Measurements from ENCODE around the gene TSEN2.
A peak's percentile ranks its signal among the peaks of the same experiment; 100 is the strongest.
"Not testable (repeated sequence)": the region's sequence is repeated elsewhere in the genome, so short reads cannot be mapped to it uniquely, and the experiment has no call there.

Gene TSEN2

DNA sequence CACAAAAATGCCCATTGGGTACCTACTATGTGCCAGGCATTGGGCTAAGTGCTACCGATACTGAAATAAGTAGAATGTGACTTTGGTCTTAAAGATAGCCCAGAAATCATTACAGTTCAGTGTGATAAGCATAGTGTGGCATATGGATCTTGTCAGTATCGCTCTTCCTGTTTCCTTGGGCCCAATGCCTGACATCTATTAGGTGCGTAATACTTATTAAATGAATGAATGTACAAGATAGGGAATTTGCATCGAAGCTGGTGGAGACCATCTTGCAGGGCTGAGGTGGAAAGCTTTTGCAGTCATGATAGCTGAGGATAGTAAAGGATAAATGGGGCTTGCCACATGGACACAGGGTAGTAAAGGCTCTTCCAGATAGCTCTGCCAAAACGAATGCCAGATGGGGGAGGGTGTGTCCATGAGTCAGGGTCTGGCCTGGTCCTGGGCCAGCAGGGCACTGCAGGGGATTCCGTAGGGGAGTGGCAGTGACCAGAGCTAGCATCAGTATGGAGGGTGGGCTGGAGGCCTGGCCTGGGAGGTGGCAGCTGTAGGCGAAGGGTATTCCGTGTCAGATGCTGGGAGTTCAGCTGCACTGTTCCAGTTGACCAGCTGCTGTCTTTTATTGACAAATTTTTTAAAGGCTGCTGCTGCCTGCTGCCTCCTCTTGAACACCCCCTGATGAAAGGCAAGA lies 23.5 kb downstream of the TSEN2 start:
- DNase-seq = peak; percentile 41

DNA sequence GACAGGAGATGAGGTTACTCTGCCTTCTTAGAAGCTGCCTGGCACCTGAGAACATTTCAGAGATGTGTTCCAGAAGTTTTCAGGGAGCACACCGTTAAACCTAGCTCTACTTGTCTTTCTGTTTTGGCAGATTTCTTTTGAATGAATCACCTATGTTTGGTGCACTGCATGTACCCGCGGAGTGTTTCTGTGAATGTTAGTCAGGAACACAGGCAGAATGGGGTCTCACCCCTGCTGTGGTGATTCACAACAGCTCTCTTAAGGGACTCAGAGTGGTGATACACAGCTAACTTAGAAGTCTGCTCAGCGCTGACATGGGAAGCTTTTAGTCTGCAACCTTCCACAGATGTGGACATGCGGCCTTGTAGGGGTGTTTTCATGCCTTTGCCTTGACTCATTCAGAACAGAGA lies 24.0 kb downstream of the TSEN2 start:
- no peak for DNase-seq

DNA sequence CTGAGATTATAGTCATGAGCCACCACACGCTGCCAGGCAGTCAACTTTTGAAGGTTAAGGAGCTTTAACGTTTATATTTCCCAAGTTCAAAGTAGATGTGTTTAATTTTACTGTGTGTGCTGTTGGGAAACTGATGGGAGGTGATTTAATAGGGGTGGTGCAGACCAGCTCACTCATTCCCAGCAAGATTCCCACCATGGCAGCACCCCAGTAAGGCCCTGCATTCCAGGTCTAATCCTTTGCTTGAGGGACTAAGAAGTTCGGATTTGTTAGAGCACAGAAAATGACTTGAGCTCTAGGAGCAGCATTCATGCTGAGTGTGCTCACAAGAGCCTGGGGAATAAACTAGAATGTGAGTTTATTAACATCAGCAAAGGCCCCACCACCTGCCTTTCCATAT lies 25.2 kb downstream of the TSEN2 start:
- no peak for DNase-seq

DNA sequence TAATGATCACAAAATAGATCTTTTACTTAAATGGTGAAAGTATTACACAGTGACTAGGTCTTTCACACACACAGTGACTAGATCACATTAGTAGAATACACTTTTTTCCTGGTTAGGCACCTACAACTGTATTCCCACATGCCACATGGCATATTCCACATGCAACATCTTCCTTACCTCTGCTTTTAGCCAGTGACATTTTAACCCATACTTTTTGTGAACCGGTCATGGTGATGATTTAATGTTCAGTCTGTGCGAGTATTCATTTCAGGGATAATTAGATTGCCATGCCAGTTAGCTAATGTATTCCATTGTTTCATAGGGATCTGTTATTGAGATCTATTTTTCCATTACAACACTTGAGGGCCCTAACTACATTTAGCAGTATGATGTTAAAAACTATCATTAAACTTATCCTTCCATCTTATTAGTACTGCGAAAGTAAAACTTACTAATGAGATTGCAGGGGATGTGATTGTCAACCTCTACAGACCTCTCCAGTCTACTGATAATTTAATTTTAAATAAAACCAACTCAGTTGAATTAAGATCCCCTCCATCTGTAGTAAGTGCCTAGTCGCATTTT lies 28.3 kb downstream of the TSEN2 start:
- DNase-seq = no peak

DNA sequence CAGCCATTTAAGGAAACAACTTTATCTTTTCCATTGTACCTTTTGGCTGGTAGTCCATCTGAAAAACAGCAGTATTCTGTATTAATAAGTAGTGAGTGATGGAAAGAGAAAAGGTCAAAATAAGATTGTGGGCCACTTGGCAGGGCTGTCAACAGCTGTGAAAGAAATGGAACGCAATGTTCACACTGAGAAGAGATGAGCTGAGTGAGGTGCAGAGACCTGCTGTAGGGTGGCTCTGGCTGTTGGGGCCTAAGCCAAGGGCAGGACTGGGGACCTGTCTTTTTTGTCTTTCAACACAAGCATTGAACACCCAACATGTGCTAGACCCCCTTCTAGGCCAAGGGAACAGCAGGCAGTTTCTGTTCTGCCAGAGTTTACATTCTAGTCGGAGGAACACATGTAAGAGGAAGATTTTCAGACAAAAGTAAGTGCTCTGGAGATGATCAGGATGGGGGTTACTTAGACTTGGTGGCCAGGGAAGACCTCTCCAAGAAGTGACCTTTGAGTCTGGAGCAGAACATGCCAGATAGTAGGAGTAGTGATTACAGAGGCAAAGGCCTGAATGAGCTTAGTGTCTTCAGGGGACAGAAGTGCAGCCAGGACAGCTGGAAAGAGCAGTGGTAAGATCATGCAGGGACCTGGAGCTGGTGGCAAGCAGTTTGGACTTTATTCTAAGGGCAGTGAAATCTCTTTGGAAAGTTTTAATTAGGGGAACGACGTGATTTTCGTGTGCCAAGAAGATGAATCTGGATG lies 29.6 kb downstream of the TSEN2 start:
- DNase-seq = no peak

DNA sequence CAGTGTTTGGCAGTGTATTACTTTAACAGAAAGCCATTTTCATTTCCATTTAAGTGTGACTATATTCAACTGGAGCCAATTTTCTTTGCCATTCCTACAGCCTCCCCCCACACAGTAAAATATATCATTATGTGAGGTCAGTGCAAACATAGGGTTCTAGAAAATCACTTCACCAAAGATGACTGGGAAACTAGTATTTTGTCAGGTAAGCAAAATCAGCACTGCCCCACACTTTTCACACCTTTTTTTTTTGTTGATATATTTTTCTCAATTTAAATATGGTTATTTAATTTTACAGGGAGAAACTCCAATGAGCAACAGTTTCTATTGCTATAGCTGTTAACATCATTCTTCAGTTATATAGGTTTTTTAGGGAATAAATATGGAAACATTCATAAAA lies 31.4 kb downstream of the TSEN2 start:
- no peak for DNase-seq

DNA sequence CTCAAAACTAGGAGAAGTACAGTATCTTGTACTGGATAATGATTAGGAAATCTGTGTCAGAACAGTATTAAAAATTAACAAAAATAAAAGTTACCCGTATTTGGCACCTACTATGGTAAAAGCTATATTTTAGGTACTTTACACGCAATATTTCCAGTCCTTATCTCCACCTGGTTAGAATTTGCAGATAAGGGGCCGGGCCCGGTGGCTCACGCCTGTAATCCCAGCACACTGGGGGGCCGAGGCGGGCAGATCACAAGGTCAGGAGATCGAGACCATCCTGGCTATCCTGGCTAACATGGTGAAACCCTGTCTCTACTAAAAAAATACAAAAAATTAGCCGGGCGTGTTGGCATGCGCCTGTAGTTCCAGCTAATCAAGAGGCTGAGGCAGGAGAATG lies 32.6 kb downstream of the TSEN2 start:
- DNase-seq = no peak

DNA sequence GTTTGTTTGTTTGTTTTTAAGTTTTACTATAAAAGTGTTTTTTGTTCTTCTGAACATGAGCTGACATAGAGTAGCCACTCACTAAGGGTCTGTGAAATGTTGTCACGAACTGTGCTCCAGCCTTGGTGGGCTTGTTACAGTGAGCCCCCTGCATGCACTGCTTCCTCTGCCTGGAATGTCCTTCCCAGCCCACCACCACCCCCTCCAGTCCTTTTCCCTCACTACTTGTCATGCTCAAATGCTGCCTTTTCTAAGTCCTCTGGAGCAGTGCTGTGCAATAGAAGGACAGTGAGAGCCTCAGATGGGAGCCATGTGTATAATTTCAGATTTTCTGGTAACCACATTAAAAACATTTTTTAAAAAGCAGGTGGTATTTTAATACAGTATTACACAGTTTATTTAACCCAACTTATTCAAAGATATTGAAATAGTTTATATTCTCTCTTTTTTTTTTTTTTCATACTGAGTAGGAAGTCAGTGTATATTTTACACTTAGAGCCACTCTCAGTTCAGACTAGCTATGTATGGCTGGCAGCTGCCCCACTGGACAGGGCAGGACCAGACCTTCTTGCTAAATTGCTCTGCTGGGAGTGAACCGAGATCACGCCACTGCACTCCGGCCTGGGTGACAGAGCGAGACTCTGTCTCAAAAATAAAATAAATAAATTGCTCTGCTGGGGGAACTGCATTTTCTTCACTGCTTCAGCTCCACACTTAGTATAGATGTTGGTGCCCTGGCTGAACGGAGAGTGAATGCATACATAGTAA lies 34.2 kb downstream of the TSEN2 start:
- no peak for DNase-seq

DNA sequence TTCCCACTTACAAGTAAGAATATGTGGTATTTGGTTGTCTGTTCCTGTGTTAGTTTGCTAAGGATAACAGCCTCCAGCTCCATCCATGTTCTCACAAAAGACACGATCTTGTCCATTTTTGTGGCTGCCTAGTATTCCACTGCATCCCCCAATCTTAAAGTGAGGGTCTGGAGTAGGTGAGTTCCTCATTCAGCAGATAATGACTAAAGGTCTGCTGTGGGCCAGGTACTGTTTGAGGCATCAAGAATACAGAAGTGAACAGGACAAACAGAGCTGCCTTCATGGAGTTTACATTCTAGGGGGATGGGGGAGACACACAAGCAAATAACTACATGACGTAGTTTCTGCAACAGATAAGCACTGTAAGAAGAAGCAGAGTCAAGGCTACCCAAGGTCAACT lies 36.7 kb downstream of the TSEN2 start:
- no peak for DNase-seq

DNA sequence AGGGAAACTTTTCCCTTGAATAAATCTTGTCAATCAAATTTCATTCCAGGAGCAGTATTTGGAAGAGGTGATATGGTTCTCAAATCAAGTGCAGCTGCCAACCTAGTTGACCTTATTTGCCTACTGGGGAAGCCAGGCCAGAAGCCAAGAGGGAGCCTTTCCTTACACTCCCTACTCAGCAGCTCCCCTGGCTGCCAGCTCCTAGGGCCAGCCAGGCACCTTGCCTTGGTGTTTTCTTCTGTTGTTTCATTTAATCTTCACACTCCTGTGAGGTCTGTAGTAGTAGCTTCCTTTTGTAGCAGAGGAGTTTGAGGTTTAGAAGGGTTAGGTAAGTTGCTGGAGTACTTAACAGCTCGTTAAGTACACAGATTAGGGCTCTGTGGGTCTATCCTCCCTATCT lies 38.4 kb downstream of the TSEN2 start:
- no peak for DNase-seq

DNA sequence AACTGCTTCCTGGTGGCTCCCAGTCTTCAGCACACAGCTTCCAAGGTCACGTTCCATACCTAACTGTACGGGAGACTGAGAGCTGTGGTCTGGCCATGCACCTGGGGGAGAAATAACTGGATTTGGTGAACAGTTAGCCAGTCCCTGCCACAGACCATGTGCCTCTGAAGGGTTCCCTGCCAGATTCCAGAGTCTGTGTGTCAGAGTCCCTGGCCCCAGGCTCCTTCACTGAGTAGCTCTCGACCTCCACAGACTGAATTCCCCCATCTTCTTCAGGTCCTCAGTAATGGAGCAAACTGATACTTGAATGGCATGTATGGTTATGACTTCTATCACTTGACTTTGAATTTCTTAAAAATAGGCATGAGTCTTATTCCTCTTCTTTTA lies 43.5 kb downstream of the TSEN2 start:
- DNase-seq = no peak

DNA sequence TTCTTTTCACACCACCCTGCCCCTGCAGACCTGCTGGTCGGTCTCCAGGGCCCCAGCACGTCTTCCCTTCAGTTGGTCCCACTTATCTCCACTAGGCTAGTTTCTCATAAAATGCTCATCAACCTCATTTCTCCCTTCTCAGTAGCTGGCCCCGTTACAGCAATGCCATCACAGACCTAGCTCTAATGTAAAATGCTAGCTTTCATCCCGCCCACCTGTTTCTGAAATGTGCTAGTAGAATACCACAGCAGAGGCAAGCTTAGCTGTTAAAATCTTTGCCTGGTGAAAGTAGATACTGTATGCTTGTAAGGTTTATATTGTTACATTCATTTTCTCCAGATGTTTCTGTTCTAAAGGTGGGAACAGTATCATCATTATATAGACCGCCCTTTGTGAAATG lies 47.9 kb downstream of the TSEN2 start:
- DNase-seq = no peak

DNA sequence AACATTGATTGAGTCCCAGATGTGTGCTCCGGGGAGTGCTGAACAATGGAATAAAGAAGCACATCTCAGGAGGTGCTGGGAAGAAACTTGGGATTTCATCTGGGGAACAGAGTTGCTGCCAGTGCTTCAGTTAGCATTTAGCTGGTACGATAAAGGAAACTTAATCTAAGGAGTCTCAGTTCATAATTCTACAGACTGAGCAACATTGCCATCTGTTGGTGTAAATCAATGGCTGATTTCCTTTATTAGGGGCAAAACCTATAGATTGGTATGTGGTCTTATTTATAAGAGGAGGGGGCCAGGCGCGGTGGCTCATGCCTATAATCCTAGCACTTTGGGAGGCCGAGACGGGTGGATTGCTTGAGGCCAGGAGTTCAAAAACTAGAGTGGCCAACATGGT lies 52.1 kb downstream of the TSEN2 start:
- DNase-seq = no peak

DNA sequence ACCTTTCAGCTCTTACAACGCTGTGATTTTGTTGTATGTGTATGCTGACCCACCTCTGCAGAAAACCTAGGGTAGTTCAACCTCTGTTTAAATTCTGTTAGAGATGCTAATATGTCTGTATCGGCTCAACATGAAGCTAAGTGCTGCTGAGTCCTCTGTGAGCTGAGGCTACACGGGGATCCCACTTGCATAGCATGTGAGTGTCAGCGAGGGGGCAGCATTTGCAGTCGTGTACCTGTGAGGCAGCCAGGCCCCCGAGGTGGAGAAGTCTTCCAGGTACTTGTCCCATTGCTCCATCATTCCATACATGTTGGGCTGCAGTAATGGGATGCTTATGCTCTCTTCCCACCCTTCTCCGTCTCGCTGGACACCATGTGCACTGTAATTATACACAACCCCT lies 57.3 kb downstream of the TSEN2 start:
- DNase-seq = no peak

DNA sequence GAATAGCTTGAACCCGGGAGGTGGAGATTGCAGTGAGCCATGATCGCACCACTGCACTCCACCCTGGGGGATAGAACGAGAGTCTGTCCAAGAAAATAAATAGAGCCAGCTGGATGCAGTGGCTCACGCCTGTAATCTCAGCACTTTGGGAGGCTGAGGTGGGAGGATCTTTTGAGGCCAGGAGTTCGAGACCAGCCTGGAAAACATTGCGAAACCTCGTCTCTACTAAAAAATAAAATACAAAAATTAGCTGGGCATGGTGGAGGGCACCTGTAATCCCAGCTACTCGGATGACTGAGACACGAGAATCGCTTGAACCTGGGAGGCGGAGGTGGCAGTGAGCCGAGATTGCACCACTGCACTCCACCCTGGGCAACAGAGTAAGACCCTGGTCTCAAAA lies 59.2 kb downstream of the TSEN2 start:
- DNase-seq = not testable (repeated sequence)

DNA sequence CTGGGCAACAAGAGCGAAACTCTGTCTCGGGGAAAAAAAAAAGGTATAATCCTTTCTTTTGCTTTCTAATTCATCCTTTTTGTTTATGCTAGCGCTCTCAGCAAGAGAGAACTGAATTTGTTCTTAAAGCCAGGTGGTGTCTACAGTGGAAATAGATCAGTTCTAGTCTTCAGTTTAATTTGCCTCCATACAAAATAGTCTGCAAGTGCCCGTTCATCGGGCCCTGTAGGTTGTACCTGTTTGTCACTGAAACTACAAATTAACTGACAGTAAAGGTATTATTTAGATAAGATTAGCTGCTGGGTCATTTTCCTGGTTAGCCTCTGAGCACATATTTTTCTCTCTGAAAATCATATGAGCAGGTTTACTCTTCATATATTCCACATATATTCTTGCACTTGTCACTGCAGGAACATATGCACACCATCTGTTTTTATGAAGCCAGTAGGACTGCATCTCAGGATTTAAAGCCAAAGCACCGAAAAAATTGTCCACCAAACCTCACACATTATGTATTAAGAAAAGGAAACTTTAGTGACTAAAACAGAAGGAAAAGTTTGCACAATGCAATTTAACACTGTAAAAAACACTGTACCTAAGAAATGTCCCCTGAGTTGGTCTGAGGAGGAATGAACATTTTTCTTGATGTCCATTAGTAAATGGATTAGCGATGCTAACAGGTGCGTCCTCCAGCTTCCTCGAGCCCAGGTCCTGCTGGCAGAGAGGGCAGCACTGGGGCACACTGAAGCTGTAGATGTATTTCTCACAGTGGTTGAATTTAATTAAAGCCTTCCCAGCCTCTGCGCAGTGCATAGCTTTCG lies 60.6 kb downstream of the TSEN2 start:
- DNase-seq = no peak

DNA sequence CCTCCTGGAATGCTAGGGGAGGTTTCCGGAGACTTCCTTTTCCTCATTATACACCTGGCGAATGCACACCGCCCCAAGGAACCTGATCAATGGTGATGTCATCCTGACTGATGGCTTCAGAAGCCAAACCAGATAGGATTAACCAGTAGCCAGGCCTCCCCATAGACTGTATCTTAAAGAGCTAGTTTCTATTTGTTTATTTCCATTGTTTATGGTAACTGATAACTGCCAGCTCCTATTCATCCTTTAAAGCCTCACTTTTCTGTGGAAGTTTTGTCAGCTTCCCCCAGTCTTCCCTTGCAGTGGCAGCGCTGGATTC lies 61.2 kb downstream of the TSEN2 start, which contains the start of gene MKRN2OS:
Gene MKRN2OS, minus strand, starts transcription at position 27 of the 319 bp plus-strand sequence. CDS start 35 bp downstream, outside the sequence.
- no peak for DNase-seq

DNA sequence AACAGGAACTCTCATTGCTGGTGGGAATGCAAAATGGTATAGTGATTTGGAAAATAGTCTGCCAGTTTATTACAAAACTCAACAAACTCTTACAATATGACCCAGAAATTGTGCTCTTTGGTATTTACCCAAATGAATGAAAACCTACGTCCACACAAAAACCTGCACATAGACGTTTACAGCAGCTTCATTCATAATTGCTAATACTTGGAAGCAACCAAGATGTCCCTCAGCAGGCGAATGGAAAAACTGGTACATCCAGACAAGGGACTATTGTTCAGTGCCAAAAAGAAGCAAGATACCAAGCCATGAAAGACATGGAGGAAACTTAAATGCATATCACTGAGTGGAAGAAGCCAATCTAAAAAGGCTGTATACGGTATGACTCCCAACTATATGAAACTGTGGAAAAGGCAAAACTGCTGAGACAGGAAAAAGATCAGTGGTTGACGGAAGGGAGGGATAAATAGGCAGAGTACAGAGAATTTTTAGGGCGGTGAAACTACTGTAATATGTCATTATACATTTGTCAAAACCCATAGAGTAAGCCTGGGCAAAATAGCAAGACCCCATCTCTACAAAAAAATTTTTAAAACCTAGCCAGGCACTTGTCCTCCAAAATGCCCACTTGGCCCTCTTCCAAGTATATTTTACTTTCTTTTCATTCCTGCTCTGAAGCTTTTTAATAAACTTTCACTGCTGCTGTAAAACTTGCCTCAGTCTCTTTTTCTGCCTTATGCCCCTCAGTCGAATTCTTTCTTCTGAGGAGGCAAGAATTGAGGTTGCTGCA lies 65.9 kb downstream of the TSEN2 start:
- no peak for DNase-seq

DNA sequence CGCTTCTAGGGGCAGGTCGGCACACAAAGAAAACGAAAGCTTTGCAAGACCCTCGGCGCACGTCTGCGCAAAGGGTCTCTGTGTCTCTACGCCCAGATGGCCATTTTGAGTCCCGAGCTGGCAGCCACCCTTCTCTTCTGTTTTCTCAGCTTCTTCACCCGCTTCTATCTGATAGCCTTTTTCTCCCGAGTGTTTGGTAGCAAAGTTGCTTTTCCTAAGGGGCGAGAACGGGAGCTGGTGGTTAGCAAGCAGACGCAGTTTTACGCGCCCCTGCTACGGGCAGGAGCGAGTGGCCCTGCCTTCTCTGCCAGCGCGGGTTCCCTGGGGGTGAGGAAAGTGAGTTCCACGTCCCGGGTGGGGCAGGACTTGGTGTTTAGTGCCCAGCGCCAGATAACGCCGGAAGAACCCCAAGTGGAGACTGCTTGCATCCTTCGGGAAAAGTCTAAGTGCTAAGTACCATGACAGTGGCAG lies 69.7 kb downstream of the TSEN2 start:
- peak; percentile 45 for DNase-seq

DNA sequence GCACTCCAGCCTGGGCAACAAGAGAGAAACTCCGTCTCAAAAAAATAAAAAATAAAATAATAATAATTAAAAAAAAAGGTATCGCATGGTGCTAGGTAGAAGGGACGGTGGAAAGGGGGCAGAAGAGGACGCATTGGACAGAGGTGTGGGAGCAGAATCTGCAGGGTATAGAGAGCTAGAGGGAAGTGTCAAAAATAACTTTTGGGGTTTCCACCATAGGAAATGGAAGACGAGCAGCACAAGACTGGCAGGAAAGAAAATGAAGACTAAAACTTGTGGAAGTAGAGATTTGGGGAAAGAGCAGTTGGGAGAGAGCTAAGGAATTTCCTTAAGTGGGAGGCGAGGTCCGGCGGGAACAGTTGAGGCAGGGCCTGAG lies 72.0 kb downstream of the TSEN2 start:
- no peak for DNase-seq

DNA sequence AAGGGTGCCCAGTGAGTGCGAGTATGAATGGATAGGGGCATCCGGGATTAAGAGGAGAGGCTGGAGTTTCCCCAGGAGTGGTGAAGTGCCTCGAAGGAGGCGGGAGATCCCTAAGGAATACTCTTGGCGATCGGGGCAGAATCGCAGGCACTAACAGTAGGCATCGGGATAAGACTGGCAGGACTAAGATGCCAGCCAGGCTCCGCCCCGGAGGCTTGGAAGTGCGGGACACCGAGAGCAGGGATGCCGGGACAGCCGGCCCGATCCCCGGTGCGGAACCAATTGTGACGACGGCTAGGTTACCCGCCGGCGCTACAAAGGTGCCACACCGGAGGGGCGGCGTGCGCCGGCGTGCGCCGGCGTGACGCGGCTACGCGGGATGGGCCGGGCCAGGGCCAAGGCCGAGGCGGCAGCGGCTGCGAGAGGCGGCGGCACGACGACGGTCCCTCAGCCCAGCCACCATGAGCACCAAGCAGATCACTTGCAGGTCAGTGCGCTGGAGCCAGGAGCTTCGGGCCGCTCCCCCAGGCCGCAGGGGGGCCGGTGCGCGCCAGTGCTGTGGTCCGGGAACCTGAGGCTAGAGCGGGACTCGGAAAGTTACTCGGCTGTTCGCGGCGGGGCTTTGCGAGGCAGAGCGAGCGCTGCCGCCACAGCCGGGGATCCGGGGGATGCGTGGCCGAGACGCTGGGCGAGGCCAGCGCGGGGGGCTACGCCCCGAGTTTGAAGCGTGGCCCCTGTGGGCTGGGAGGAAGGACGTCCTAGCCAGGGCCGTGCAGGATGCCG lies 72.6 kb downstream of the TSEN2 start, which contains the start of gene MKRN2:
Gene MKRN2, plus strand, starts transcription at position 398 of the 783 bp plus-strand sequence. Its CDS starts 64 bp downstream, at position 462.
- peak; percentile 92 for DNase-seq

Data from left hindlimb (tissue), 1 donor.